ENCODE data around the gene MAP3K20.
A peak's percentile ranks its signal among the peaks of the same experiment; 100 is the strongest.

DNA sequence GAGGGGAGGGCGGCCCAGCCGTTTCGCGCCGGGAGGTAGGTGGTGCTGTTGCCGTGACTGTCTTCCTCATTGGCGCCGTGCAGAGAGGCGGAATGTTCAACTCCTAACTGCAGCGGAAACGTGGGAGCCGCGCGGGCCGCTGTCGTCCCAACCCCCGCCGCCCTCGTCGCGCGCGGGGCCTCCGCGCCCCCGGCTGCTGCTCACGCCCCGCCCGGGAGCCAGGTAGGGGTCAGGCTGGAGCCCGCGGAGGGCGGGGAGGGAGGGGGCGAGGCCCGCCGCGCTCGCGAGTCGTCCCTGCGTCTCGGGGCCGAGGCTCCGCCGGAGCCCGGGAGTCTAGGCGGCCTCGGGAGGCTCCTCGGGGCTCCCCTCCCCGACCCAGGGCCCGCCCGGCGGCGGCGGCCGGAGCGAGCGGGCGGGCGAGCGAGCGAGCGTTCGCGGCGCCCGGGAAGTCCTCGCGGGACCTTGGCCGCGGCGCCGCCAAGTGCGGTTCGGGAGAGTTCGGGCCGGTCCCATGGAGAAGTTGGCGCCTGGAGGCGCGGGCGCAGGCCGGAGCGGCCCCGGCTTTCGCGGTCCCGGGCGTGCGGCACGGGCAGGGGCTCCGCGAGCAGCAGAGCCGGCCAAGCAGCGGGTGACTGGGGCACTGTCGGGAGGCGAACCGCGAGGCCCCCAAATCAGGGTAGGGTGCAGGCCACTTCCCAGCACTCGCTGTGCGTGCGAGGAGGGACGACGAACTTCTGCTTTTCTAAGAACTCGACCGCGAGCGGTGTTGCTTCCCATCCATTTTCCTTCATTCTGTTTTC is at the start of gene MAP3K20:
- TF ChIP-seq, protein P1, sequence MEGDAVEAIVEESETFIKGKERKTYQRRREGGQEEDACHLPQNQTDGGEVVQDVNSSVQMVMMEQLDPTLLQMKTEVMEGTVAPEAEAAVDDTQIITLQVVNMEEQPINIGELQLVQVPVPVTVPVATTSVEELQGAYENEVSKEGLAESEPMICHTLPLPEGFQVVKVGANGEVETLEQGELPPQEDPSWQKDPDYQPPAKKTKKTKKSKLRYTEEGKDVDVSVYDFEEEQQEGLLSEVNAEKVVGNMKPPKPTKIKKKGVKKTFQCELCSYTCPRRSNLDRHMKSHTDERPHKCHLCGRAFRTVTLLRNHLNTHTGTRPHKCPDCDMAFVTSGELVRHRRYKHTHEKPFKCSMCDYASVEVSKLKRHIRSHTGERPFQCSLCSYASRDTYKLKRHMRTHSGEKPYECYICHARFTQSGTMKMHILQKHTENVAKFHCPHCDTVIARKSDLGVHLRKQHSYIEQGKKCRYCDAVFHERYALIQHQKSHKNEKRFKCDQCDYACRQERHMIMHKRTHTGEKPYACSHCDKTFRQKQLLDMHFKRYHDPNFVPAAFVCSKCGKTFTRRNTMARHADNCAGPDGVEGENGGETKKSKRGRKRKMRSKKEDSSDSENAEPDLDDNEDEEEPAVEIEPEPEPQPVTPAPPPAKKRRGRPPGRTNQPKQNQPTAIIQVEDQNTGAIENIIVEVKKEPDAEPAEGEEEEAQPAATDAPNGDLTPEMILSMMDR (IDR thresholded peaks at IDR 0.05): peak in 5 of 6 experiments; percentile 40 to 71 (median 48)
- TF ChIP-seq POLR2A (IDR thresholded peaks at IDR 0.05): peak in 3 of 4 donors; percentile 29 to 76 (median 51)
